Neutrophil (primary cell): ENCODE results near the gene FCAMR.

Experiments
- H3K27ac ChIP-seq: fragments of 200-600 bp; sonication (generic); 2 replicates; pipeline ENCODE4 v1.5.1; 2016; ENCODE audit warnings: mild to moderate bottlenecking, moderate library complexity
- H3K27me3 ChIP-seq: fragments of 200-600 bp; sonication (generic); 2 replicates; pipeline ENCODE4 v1.6.0; 2016; ENCODE audit warnings: mild to moderate bottlenecking
- H3K36me3 ChIP-seq: fragments of 200-600 bp; sonication (generic); 2 replicates; pipeline ENCODE4 v1.5.1; 2017
- H3K4me1 ChIP-seq, 2 experiments: fragments of 200-600 bp in 1 of 2; sonication (generic) in 1 of 2; 1 replicate in 1 of 2; 2 replicates in 1 of 2; pipeline versions ENCODE4 v1.5.1 to v1.6.1; 2013 to 2016; ENCODE audit warnings: low read depth in 1 of 2, low read length in 1 of 2, mild to moderate bottlenecking in 1 of 2, moderate library complexity in 1 of 2; ENCODE audit not compliant: control insufficient read depth in 1 of 2, insufficient read depth in 1 of 2
- H3K4me3 ChIP-seq, 2 experiments: fragments of 200-600 bp in 1 of 2; sonication (generic) in 1 of 2; 1 replicate in 1 of 2; 2 replicates in 1 of 2; pipeline ENCODE4 v1.5.1; 2013 to 2016; ENCODE audit warnings: low read depth in 1 of 2, low read length in 1 of 2, mild to moderate bottlenecking in 1 of 2, moderate library complexity in 1 of 2
- H3K9me3 ChIP-seq: fragments of 200-600 bp; sonication (generic); 2 replicates; pipeline ENCODE4 v1.5.1; 2016
- CTCF ChIP-seq: fragments of 200-600 bp; sonication (generic); IDR thresholded peaks from 2 replicates; pipeline ENCODE4 v1.5.1; 2016; ENCODE audit warnings: antibody characterized with exemption

FCAMR gene

GRCh38 chr1:206952171-206952570 is 18.1 kb downstream of the FCAMR start:
- H3K27me3 ChIP-seq: peaks cover 32% of the 10 kb centered on the region
- TF ChIP-seq CTCF: no peak
- H3K4me3 ChIP-seq: no peak overlapping the region
- no peaks in the 10 kb centered on the region for H3K36me3 ChIP-seq
- no peaks in the 10 kb centered on the region for H3K9me3 ChIP-seq
- no peak overlapping the region for H3K27ac ChIP-seq
- no peaks in the 10 kb centered on the region for H3K4me1 ChIP-seq

GRCh38 chr1:206951318-206952100 is 18.8 kb downstream of the FCAMR start:
- Histone ChIP-seq H3K27ac (no peak overlapping the region), H3K9me3 (no peaks in the 10 kb centered on the region), H3K36me3 (no peaks in the 10 kb centered on the region), H3K4me3 (no peak overlapping the region), H3K27me3 (peaks cover 32% of the 10 kb centered on the region), H3K4me1 (no peaks in the 10 kb centered on the region)
- no peak for TF ChIP-seq CTCF

GRCh38 chr1:206949641-206950040 is 20.6 kb downstream of the FCAMR start:
- Histone ChIP-seq H3K27ac (no peak overlapping the region), H3K4me3 (no peak overlapping the region), H3K27me3 (peaks cover 37% of the 10 kb centered on the region), H3K36me3 (no peaks in the 10 kb centered on the region), H3K9me3 (no peaks in the 10 kb centered on the region), H3K4me1 (no peaks in the 10 kb centered on the region)
- TF ChIP-seq CTCF: no peak

GRCh38 chr1:206949208-206949607 is 21.1 kb downstream of the FCAMR start:
- H3K27ac ChIP-seq: no peak overlapping the region
- H3K4me1 ChIP-seq: no peaks in the 10 kb centered on the region
- no peaks in the 10 kb centered on the region for H3K9me3 ChIP-seq
- no peak for TF ChIP-seq CTCF
- H3K4me3 ChIP-seq: no peak overlapping the region
- peaks cover 41% of the 10 kb centered on the region for H3K27me3 ChIP-seq
- no peaks in the 10 kb centered on the region for H3K36me3 ChIP-seq

- Histone ChIP-seq H3K4me3 (no peak overlapping the region), H3K9me3 (no peaks in the 10 kb centered on the region), H3K36me3 (no peaks in the 10 kb centered on the region), H3K27ac (no peak overlapping the region), H3K4me1 (no peaks in the 10 kb centered on the region), H3K27me3 (peaks cover 60% of the 10 kb centered on the region)
- no peak for TF ChIP-seq CTCF
Measured at GRCh38 chr1:206947255-206947654, 23.0 kb downstream of the FCAMR start.
